ENCODE results near the gene TMEM143.
A peak's percentile ranks its signal among the peaks of the same experiment; 100 is the strongest.

Gene TMEM143

DNA sequence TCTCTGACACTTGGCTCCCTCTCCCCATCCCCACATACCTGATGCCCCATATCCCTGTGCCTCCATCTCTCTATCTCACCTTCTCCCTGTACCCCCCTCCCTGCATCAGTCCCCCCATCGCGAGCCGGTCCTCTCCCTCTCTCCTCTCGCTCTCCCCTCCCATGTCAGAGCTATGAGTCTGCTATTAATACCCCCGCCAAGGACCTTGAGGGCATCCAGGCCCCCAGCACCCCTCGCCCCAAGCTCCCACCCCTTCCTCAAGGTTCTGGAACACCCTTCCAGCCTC is 31.4 kb upstream of the TMEM143 start:
- peaks cover 3% of the 10 kb centered on the region; the same call in 1 of the 2 replicates for H4K20me1 ChIP-seq (ENCODE audit: control insufficient read depth, insufficient read depth, low read depth, low read length)
- H3F3A ChIP-seq (ENCODE audit: control insufficient read depth, insufficient read depth): 0 out of 2 replicates have a peak, but pooled peaks cover 4% of the 10 kb centered on the region
- peaks cover 9% of the 10 kb centered on the region; the same call in 1 of the 2 replicates for H3K36me3 ChIP-seq (ENCODE audit: control insufficient read depth, low read length)
- H3K27ac ChIP-seq (ENCODE audit: low read depth, low read length): no peak overlapping the region
- no peak for TF ChIP-seq EZH2phosphoT487 (IDR thresholded peaks at IDR 0.05; ENCODE audit: borderline replicate concordance, low read length)
- TF ChIP-seq, protein P1, sequence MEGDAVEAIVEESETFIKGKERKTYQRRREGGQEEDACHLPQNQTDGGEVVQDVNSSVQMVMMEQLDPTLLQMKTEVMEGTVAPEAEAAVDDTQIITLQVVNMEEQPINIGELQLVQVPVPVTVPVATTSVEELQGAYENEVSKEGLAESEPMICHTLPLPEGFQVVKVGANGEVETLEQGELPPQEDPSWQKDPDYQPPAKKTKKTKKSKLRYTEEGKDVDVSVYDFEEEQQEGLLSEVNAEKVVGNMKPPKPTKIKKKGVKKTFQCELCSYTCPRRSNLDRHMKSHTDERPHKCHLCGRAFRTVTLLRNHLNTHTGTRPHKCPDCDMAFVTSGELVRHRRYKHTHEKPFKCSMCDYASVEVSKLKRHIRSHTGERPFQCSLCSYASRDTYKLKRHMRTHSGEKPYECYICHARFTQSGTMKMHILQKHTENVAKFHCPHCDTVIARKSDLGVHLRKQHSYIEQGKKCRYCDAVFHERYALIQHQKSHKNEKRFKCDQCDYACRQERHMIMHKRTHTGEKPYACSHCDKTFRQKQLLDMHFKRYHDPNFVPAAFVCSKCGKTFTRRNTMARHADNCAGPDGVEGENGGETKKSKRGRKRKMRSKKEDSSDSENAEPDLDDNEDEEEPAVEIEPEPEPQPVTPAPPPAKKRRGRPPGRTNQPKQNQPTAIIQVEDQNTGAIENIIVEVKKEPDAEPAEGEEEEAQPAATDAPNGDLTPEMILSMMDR (IDR thresholded peaks at IDR 0.05; ENCODE audit: low read depth, low read length, poor library complexity, severe bottlenecking): no peak
- no peaks in the 10 kb centered on the region for H3K9me3 ChIP-seq (ENCODE audit: control insufficient read depth, insufficient read depth, low read length)
- H3K9me2 ChIP-seq (replicated peaks; ENCODE audit: control insufficient read depth, low read length): no peaks in the 10 kb centered on the region
- H3K4me3 ChIP-seq (ENCODE audit: low read length): no peak overlapping the region
- peaks cover 12% of the 10 kb centered on the region for H3K79me2 ChIP-seq (ENCODE audit: control insufficient read depth, low read length)
- H3K4me1 ChIP-seq (ENCODE audit: control insufficient read depth, low read length): peaks cover 37% of the 10 kb centered on the region
- H3K27me3 ChIP-seq (ENCODE audit: control insufficient read depth, low read length): peaks cover 59% of the 10 kb centered on the region
- H3K4me2 ChIP-seq (ENCODE audit: low read length): no peak overlapping the region

DNA sequence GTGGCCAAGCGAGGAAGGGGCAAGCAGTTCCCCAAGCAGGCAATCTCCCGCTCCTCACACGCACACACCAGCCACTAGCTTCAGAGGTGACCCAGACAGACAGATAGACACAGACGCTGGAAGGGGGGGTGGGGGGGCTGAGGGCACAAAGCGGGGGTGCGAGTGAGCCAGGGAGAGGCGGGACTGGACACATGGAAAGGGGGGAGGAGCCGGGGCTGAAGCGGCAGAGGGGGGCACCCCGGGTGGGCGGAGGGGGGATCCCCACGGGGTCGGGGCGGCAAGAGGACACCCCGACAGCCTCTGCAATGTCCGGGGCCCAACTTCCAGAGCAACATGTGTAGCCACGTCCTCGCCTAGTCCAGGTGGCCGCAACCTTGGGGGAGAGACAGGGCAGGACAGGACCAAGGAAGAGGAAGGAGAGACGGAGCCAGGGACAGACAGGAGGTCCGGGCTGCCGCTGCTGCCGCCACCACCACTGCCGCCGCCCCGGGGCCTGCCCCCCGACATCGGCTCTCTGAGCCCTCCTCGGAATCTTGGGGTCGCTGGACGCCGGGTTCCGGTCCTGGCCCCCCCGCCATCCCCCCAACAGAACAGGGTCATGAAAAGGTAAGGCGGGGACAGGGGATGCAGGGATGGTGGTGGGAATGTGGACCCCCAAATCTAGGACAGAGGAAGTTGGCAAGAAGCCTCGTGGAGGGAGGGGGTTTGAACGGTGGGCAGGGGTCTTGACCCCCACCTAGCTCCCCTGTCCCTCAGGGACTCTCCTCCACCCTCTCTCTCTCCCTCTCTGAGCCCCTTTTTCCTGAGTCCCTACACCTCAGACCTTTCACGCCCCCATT is 30.8 kb upstream of the TMEM143 start:
- Histone ChIP-seq H3K4me3 (ENCODE audit: low read length) (no peak overlapping the region), H4K20me1 (ENCODE audit: control insufficient read depth, insufficient read depth, low read depth, low read length) (peaks cover 3% of the 10 kb centered on the region; the same call in 1 of the 2 replicates), H3K4me1 (ENCODE audit: control insufficient read depth, low read length) (peaks cover 33% of the 10 kb centered on the region), H3K27ac (ENCODE audit: low read depth, low read length) (no peak overlapping the region), H3F3A (ENCODE audit: control insufficient read depth, insufficient read depth) (0 out of 2 replicates have a peak, but pooled peaks cover 4% of the 10 kb centered on the region), H3K9me3 (ENCODE audit: control insufficient read depth, insufficient read depth, low read length) (no peaks in the 10 kb centered on the region), H3K9me2 (replicated peaks; ENCODE audit: control insufficient read depth, low read length) (no peaks in the 10 kb centered on the region), H3K36me3 (ENCODE audit: control insufficient read depth, low read length) (peaks cover 9% of the 10 kb centered on the region), H3K27me3 (ENCODE audit: control insufficient read depth, low read length) (peaks cover 59% of the 10 kb centered on the region), H3K79me2 (ENCODE audit: control insufficient read depth, low read length) (peaks cover 18% of the 10 kb centered on the region), H3K4me2 (ENCODE audit: low read length) (peak overlapping the region; percentile 39)
- TF ChIP-seq EZH2phosphoT487 (IDR thresholded peaks at IDR 0.05; ENCODE audit: borderline replicate concordance, low read length): peak; percentile 97
- TF ChIP-seq, protein P1 (IDR thresholded peaks at IDR 0.05; ENCODE audit: low read depth, low read length, poor library complexity, severe bottlenecking): no peak

DNA sequence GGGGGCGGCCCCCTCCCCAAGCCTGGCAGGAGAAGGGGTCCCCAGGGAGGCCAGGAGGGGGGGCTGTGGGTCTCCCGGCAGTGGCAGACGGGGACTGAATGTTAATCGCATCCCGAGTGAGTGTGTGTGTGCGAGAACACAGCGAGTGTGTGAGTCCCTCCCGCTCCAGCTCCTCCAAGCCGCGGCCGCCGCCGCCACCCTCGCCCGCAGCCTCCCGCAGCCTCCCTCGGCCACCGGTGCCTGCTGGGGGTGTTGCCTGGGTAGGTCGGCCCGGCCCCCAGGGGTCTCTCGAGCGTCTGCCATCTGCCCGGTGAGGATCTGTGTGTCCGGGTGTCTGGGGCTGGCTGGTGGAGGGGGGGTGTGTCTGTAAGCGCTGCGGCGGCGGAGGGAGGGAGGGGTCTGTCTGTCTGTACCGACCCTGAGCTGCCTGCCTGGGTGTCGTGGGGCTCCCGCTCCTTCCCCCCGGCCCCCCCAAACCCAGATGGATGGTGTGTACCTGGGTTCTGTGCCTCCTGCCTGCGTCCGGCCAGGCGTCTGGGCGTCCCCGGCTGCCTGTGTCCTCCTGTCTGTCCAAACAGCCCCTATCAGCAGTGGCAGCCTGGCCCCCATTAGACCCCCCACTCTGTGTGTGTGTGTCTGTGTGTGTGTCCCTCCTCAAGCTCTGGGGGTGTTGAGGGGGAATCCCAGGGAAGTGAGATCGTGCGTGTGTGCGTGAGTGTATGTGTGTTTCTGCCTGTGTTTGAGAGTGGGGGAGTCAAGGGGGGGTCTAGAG is 30.0 kb upstream of the TMEM143 start, which contains the start of gene GRIN2D:
Gene GRIN2D, plus strand, starts transcription at position 110 of the 772 bp plus-strand sequence. CDS start 4,725 bp downstream, outside the sequence.
- Histone ChIP-seq H3K4me3 (ENCODE audit: low read length) (no peak within 1 kb of the TSS), H3F3A (ENCODE audit: control insufficient read depth, insufficient read depth) (no peaks in the 10 kb centered on the region), H3K4me2 (ENCODE audit: low read length) (peak within 1 kb of the TSS; percentile 39), H3K9me3 (ENCODE audit: control insufficient read depth, insufficient read depth, low read length) (no peaks in the 10 kb centered on the region), H3K4me1 (ENCODE audit: control insufficient read depth, low read length) (peaks cover 28% of the 10 kb centered on the region), H3K27ac (ENCODE audit: low read depth, low read length) (no peak within 1 kb of the TSS), H3K79me2 (ENCODE audit: control insufficient read depth, low read length) (peaks cover 23% of the 10 kb centered on the region), H4K20me1 (ENCODE audit: control insufficient read depth, insufficient read depth, low read depth, low read length) (peaks cover 3% of the 10 kb centered on the region; the same call in 1 of the 2 replicates), H3K27me3 (ENCODE audit: control insufficient read depth, low read length) (peaks cover 59% of the 10 kb centered on the region), H3K9me2 (replicated peaks; ENCODE audit: control insufficient read depth, low read length) (no peaks in the 10 kb centered on the region), H3K36me3 (ENCODE audit: control insufficient read depth, low read length) (peaks cover 17% of the 10 kb centered on the region)
- TF ChIP-seq, protein P1 (IDR thresholded peaks at IDR 0.05; ENCODE audit: low read depth, low read length, poor library complexity, severe bottlenecking): peak; percentile 15
- TF ChIP-seq EZH2phosphoT487 (IDR thresholded peaks at IDR 0.05; ENCODE audit: borderline replicate concordance, low read length): peak; percentile 93; the same call in 1 of the 2 replicates
